Omental fat pad (tissue), 4 donors: ENCODE results near the gene TMEM221. TPM values are rescaled to one million over a fixed set of nuclear protein-coding genes. Genes with fewer than 3 reads are reported as not detected.

ENCODE experiments used
- ATAC-seq: fragments of 150-250 bp; one replicate; pipeline ENCODE4 v1.9.1; 2016; ENCODE audit warnings: mild to moderate bottlenecking, moderate library complexity; ENCODE audit not compliant: low FRiP score
- DNase-seq: peaks from one replicate; pipeline ENCODE4 v3.0.0-alpha.2; 2019; ENCODE audit warnings: low spot score
- total RNA-seq, 4 donors: library from RNA; depleted of rRNA; stranded (reverse); fragments of >200 nt; gene quantifications; one replicate each; pipeline ENCODE4 v1.1.0, GENCODE V29; 2016
- TF ChIP-seq, protein P1 (sequence below), 3 donors: fragments of 450-650 bp; IDR thresholded peaks; one replicate each; pipeline ENCODE4 v1.5.1; 2016 to 2017; ENCODE audit warnings: antibody characterized with exemption in 3 of 3, mild to moderate bottlenecking in 3 of 3, moderate library complexity in 2 of 3

The TMEM221 gene
- total RNA-seq, 4 donors from 2014 or later, result 0.38 to 1.9 (median 0.46) TPM; not detected in 1

DNA sequence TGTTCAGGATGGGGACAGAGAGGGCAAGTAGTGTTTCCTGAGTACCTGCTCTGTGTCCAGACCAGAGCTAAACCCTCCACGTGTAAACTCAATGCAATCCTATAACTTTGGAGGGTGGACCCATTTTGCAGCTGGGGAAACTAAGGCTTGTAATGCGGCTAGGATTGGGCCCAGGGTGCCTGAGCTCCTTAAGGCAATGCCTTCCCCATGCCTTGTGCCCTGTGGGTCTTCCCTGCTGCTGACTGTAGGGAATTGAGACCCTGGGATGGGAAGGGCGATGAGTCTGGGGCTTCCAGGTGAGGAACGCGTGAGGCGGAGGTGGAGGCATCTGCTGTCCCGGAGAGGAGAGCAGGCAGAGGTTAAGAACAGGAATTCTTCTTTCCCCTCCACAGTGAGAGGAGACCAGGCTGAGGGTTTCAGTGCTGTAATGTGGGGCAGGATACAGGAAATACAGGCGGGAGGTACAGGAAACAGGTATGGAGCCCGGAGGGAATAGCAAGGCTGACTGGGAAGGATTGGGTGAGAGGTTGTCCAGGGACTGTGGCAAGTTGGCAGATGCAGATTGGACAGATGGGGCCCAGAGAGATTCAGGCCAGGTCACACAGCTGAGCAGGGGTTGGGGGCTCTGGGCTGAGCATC is 41.0 kb upstream of the TMEM221 start:
- DNase-seq (no peak), ATAC-seq (no peak)
- TF ChIP-seq, protein P1, sequence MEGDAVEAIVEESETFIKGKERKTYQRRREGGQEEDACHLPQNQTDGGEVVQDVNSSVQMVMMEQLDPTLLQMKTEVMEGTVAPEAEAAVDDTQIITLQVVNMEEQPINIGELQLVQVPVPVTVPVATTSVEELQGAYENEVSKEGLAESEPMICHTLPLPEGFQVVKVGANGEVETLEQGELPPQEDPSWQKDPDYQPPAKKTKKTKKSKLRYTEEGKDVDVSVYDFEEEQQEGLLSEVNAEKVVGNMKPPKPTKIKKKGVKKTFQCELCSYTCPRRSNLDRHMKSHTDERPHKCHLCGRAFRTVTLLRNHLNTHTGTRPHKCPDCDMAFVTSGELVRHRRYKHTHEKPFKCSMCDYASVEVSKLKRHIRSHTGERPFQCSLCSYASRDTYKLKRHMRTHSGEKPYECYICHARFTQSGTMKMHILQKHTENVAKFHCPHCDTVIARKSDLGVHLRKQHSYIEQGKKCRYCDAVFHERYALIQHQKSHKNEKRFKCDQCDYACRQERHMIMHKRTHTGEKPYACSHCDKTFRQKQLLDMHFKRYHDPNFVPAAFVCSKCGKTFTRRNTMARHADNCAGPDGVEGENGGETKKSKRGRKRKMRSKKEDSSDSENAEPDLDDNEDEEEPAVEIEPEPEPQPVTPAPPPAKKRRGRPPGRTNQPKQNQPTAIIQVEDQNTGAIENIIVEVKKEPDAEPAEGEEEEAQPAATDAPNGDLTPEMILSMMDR (IDR thresholded peaks at IDR 0.05), result no peak

DNA sequence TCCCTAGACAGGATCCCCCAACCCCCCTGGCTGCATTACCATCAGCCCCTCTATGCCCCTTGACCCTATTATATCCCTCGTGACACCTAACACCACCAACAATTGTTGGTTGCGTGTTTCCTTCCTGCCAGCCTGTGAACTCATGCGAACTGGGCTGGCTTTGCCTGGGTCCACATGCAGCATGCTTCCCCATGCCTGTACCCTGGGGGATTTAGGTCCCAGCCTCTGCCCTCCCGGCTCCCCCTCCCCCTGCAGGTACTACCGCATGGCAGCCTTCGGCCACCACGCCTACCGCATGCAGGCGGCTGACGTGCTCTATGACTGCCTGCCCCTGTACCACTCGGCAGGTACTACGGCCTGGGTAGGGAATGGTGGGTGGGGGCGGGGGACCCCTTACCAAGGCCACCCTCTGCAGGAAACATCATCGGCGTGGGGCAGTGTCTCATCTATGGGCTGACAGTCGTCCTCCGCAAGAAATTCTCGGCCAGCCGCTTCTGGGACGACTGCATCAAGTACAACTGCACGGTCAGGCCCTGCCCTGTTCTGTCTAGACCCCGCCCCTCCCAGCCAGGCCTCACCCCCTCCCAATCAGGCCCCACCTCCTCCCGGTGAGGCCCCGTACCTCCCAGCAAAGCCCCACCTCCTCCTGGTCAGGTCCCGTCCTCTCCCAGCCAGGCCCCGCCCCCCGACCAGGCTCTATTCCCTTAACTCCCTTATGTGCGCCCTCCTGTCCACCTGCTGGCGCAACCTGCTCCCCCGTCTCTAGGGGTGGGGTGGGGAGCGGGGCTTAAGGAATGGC is 40.3 kb upstream of the TMEM221 start:
- TF ChIP-seq, protein P1 (IDR thresholded peaks at IDR 0.05), result no peak
- ATAC-seq (peak; percentile 96), DNase-seq (peak; percentile 46)

DNA sequence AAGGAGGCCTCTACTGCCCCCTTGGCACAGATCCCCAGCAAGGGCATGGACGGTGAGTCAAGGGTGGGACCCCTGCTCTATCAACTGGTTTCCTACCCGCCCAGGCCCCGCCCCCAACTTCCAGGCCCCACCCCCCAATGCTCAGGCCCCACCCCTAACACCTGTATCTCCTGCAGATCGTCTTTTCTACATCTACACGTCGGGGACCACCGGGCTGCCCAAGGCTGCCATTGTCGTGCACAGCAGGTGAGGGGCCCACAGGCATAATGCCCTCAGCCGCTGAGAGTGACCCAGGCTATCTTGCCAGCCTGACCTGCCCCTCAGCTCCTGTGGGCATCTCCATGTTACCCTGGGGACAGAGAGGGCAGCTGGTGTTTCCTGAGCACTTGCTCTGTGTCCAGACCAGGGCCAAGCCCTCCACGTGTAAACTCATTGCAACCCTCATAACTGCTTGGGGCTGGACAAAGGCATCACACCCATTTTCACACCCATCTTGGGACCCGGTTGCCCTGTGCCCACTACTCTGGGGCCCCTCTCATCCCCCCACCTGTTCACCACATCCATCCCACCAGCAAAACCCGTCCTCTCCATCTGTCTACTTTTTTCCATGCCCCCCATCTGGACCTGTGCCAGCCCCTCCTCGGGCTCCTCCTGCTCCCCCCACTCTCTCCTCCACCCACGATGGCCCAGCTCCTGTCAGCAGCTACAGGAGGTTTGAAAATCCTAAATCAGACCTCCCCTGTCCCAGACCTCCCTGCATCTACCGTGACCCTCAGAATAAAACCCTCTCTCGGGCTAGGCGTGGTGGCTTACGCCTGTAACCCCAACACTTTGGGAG is 39.0 kb upstream of the TMEM221 start:
- TF ChIP-seq, protein P1 (IDR thresholded peaks at IDR 0.05), result no peak
- ATAC-seq (no peak), DNase-seq (no peak)

DNA sequence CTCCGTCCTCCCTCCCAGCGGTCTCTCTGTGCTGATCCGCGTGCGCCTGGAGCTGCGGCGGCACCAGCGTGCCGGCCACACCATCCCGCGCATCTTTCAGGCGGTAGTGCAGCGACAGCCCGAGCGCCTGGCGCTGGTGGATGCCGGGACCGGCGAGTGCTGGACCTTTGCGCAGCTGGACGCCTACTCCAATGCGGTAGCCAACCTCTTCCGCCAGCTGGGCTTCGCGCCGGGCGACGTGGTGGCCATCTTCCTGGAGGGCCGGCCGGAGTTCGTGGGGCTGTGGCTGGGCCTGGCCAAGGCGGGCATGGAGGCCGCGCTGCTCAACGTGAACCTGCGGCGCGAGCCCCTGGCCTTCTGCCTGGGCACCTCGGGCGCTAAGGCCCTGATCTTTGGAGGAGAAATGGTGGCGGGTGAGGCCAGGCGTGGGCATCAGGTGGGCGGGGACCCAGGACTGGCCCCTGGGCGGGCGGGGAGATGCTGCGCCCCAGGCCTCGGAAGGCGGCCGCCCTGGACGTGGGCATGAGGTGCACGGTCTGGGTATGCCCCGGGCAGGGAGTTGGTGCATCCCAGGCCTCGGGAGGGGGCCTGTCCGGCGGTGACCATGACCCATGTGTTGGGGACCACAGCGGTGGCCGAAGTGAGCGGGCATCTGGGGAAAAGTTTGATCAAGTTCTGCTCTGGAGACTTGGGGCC is 38.2 kb upstream of the TMEM221 start:
- ATAC-seq (no peak), DNase-seq (no peak)
- TF ChIP-seq, protein P1 (IDR thresholded peaks at IDR 0.05), result no peak

DNA sequence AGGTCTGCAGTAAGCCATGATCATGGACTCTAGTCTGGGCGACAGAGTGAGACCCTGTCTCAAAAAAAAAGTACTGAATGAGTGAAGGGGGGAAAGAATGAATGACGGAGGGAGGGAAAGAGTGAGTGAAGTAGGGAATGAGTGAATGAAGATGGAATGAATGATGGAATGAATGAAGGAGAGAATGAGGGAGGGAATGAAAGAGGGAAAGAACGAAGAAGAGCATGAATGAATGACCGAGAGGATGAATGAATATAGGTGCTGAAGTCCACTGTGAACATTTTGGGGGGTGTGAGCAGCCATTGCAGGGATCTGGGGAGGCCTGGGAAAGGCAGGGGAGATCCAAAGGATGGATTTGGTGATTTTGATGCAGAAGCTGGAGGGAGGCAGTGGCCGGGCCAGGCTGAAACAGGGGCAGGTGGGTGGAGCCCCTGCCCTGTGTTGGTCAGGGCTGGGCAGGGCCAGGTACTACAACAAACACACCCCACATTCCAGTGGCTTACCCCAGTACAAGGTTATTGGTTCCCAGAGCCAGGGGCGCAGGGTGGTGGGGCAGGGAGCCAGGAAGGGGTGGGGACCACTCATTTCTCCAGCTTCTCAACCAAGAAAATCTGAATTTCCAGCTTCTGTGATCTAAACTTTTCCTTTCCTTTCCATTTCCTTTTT is 36.2 kb upstream of the TMEM221 start:
- TF ChIP-seq, protein P1 (IDR thresholded peaks at IDR 0.05), result no peak
- ATAC-seq (no peak), DNase-seq (no peak)

DNA sequence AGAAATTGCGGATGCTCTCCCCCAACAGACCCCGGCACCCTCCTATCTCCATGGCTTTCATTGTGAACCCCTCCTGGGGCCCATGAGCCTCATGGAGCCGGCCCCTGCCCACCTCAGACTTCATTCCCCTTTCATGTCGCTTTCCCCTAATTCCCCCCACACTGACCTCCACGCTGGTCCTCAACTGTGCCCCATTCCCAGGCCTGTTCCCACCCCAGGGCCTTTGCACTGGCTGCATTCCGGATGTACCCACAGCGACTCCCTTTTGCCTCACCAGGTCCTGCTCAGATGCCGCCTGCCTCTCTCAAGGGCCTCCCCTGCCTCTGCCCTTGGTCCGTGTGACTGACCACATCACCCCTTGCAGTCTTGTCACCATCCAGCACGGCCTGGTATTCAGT is 35.1 kb upstream of the TMEM221 start:
- ATAC-seq (no peak), DNase-seq (no peak)
- TF ChIP-seq, protein P1 (IDR thresholded peaks at IDR 0.05), result no peak
